Duodenal mucosa (tissue), 2 donors: ENCODE data around the gene FAXDC2.

ENCODE experiments used
- H3K27ac ChIP-seq: one replicate; pipeline ENCODE4 v1.7.0; 2013; ENCODE audit warnings: low read depth, low read length
- H3K27me3 ChIP-seq, 2 donors: one replicate each; pipeline ENCODE4 v1.7.0; 2013; ENCODE audit warnings: low read length in 2 of 2, control low read depth in 1 of 2; ENCODE audit not compliant: insufficient read depth in 2 of 2, control insufficient read depth in 1 of 2
- H3K36me3 ChIP-seq, 2 donors: one replicate each; pipeline ENCODE4 v1.7.0; 2013; ENCODE audit warnings: low read length in 2 of 2, control low read depth in 1 of 2; ENCODE audit not compliant: insufficient read depth in 2 of 2, control insufficient read depth in 1 of 2
- H3K4me1 ChIP-seq, 2 donors: one replicate each; pipeline ENCODE4 v1.7.0; 2013; ENCODE audit warnings: low read length in 2 of 2, control low read depth in 1 of 2; ENCODE audit not compliant: insufficient read depth in 2 of 2, control insufficient read depth in 1 of 2
- H3K4me3 ChIP-seq, 2 donors: one replicate each; pipeline ENCODE4 v1.7.0; 2013; ENCODE audit warnings: low read length in 2 of 2, low read depth in 1 of 2
- H3K9ac ChIP-seq, 2 donors: one replicate each; pipeline ENCODE4 v1.7.0; 2013; ENCODE audit warnings: low read length in 2 of 2, low read depth in 1 of 2
- H3K9me3 ChIP-seq, 2 donors: one replicate each; pipeline ENCODE4 v1.7.0; 2013; ENCODE audit warnings: low read length in 2 of 2, control low read depth in 1 of 2; ENCODE audit not compliant: control insufficient read depth in 1 of 2

The FAXDC2 gene

DNA sequence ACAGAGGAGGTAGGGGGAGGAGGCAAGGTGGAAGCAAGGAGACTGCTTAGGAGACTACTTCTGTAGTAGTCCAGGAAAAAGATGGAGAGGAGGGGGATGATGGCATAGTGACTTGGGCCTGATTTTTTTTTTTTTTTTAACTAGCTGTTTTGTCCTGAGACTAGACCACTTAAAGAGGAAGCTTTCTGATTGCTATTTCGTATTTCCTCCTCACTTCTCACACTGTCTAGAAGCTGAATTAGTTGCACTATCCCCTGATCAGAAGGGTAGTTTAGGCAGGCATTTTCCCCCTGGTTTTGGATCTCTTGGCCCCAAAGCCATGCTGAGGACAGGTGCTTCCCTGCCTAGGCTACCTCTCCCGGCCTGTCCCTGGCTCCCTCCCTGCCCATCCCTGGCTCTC, 80.3 kb downstream of the FAXDC2 start:
- Histone ChIP-seq H3K9ac (no peak overlapping the region), H3K27me3 (no peaks in the 10 kb centered on the region), H3K4me1 (peaks cover 45 to 64% of the 10 kb centered on the region in 2 donors), H3K9me3 (no peaks in the 10 kb centered on the region), H3K36me3 (peaks cover 0 to 6% of the 10 kb centered on the region in 2 donors), H3K4me3 (no peak overlapping the region), H3K27ac (no peak overlapping the region)
